Panc1 (cell line): ENCODE results near the gene HABP4. TPM values are rescaled to one million over a fixed set of nuclear protein-coding genes. Genes with fewer than 3 reads are reported as not detected.

Source experiments
- ATAC-seq: fragments of 200-7000 bp; cut with Tn5 transposase; 2 replicates; pipeline ENCODE4 v1.9.1; 2020; ENCODE audit warnings: mild to moderate bottlenecking, moderate library complexity
- BruUV-seq: library from RNA; stranded (reverse); fragments of 400-500 nt; replicated peaks from 2 replicates; lab custom pipeline; 2021; lab: Mats Ljungman, UMichigan
- CTCF ChIA-PET: fragments of 300-600 bp; sonication (Branson Sonifier 250); formaldehyde crosslinking; loops from one replicate; lab custom pipeline; 2022; ENCODE audit warnings: antibody characterized with exemption; lab: Charles Lee
- POLR2A ChIA-PET: fragments of 300-600 bp; sonication (Branson Sonifier 250); formaldehyde crosslinking; loops from one replicate; lab custom pipeline; 2022; ENCODE audit warnings: antibody characterized with exemption; lab: Charles Lee
- DNase-seq: peaks from one replicate; pipeline ENCODE4 v3.0.0-alpha.2; 2010; ENCODE audit warnings: low read depth, low spot score
- H3K27ac ChIP-seq: 2 replicates; pipeline ENCODE4 v1.5.1; 2011; ENCODE audit warnings: mild to moderate bottlenecking, low read length, inconsistent platforms
- H3K27me3 ChIP-seq: fragments of 200-500 bp; sonication (Bioruptor generic); 2 replicates; pipeline ENCODE4 v1.6.0; 2014; ENCODE audit warnings: low read length, inconsistent platforms; ENCODE audit not compliant: control insufficient read depth, insufficient read depth
- H3K36me3 ChIP-seq: fragments of 200-500 bp; sonication (Bioruptor generic); 2 replicates; pipeline ENCODE4 v1.5.1; 2014; ENCODE audit warnings: inconsistent platforms, mild to moderate bottlenecking, low read length, moderate library complexity; ENCODE audit not compliant: control insufficient read depth, insufficient read depth
- H3K4me1 ChIP-seq: 2 replicates; pipeline ENCODE4 v1.5.1; 2011; ENCODE audit warnings: inconsistent platforms, mild to moderate bottlenecking, low read length, moderate library complexity; ENCODE audit not compliant: control insufficient read depth, insufficient read depth
- H3K4me3 ChIP-seq, 2 experiments: 2 replicates each; pipeline ENCODE4 v1.5.1; 2011 to 2012; ENCODE audit warnings: low read depth in 2 of 2, low read length in 2 of 2, mild to moderate bottlenecking in 2 of 2, inconsistent platforms in 1 of 2, moderate library complexity in 1 of 2
- H3K9me3 ChIP-seq: fragments of 200-500 bp; sonication (Bioruptor generic); 2 replicates; pipeline ENCODE4 v1.5.1; 2014; ENCODE audit warnings: low read depth, mild to moderate bottlenecking, inconsistent platforms, low read length, moderate library complexity; ENCODE audit not compliant: control insufficient read depth, insufficient read depth
- POLR2AphosphoS5 ChIP-seq: IDR thresholded peaks from 2 replicates; pipeline ENCODE4 v1.6.1; 2012; ENCODE audit warnings: mild to moderate bottlenecking, low read depth, low read length, moderate library complexity
- SIN3A ChIP-seq: IDR thresholded peaks from 2 replicates; pipeline ENCODE4 v1.6.1; 2012; ENCODE audit warnings: low read depth, mild to moderate bottlenecking, low read length, moderate library complexity, borderline replicate concordance; ENCODE audit not compliant: insufficient read depth
- TCF7L2 ChIP-seq: IDR thresholded peaks from 2 replicates; pipeline ENCODE4 v1.6.1; 2011; ENCODE audit warnings: mild to moderate bottlenecking, low read depth, low read length, inconsistent platforms
- in situ Hi-C: cut with HindIII; loops from 2 replicates; pipeline ENCODE4 v1.10.0; 2016; ENCODE audit warnings: low sequenced_read_pairs, low pct_unique_long_range_greater_than_20kb
- intact Hi-C: fragments of 100-400 bp; cut with micrococcal nuclease; formaldehyde crosslinking; loops from one replicate; pipeline ENCODE4 v1.10.0; 2022; ENCODE audit not compliant: unreplicated experiment
- total RNA-seq: library from RNA; stranded (reverse); gene quantifications from one replicate; pipeline ENCODE4 v1.2.1, GENCODE V29; 2021; ENCODE audit not compliant: unreplicated experiment
- TF ChIP-seq, protein P1 (sequence below), 2 experiments: IDR thresholded peaks; 2 replicates each; pipeline ENCODE4 v1.6.1; 2011 to 2012; ENCODE audit warnings: low read depth in 2 of 2, control low read depth in 1 of 2, low read length in 1 of 2, mild to moderate bottlenecking in 1 of 2, moderate library complexity in 1 of 2; ENCODE audit not compliant: insufficient read depth in 1 of 2
- TF ChIP-seq, protein P2 (sequence below): fragments of 450-650 bp; IDR thresholded peaks from 2 replicates; pipeline ENCODE4 v1.5.1; 2017; ENCODE audit warnings: mild to moderate bottlenecking

HABP4 gene
- total RNA-seq, 1 experiment from 2014 or later: 32.3 TPM

- no peak for TF ChIP-seq SIN3A
- TF ChIP-seq, protein P1, sequence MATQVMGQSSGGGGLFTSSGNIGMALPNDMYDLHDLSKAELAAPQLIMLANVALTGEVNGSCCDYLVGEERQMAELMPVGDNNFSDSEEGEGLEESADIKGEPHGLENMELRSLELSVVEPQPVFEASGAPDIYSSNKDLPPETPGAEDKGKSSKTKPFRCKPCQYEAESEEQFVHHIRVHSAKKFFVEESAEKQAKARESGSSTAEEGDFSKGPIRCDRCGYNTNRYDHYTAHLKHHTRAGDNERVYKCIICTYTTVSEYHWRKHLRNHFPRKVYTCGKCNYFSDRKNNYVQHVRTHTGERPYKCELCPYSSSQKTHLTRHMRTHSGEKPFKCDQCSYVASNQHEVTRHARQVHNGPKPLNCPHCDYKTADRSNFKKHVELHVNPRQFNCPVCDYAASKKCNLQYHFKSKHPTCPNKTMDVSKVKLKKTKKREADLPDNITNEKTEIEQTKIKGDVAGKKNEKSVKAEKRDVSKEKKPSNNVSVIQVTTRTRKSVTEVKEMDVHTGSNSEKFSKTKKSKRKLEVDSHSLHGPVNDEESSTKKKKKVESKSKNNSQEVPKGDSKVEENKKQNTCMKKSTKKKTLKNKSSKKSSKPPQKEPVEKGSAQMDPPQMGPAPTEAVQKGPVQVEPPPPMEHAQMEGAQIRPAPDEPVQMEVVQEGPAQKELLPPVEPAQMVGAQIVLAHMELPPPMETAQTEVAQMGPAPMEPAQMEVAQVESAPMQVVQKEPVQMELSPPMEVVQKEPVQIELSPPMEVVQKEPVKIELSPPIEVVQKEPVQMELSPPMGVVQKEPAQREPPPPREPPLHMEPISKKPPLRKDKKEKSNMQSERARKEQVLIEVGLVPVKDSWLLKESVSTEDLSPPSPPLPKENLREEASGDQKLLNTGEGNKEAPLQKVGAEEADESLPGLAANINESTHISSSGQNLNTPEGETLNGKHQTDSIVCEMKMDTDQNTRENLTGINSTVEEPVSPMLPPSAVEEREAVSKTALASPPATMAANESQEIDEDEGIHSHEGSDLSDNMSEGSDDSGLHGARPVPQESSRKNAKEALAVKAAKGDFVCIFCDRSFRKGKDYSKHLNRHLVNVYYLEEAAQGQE (IDR thresholded peaks at IDR 0.05; ENCODE audit: insufficient read depth in 1 of 2, low read depth in 2 of 2, low read length in 1 of 2): no peak
- TF ChIP-seq POLR2AphosphoS5: no peak
- TF ChIP-seq, protein P2, sequence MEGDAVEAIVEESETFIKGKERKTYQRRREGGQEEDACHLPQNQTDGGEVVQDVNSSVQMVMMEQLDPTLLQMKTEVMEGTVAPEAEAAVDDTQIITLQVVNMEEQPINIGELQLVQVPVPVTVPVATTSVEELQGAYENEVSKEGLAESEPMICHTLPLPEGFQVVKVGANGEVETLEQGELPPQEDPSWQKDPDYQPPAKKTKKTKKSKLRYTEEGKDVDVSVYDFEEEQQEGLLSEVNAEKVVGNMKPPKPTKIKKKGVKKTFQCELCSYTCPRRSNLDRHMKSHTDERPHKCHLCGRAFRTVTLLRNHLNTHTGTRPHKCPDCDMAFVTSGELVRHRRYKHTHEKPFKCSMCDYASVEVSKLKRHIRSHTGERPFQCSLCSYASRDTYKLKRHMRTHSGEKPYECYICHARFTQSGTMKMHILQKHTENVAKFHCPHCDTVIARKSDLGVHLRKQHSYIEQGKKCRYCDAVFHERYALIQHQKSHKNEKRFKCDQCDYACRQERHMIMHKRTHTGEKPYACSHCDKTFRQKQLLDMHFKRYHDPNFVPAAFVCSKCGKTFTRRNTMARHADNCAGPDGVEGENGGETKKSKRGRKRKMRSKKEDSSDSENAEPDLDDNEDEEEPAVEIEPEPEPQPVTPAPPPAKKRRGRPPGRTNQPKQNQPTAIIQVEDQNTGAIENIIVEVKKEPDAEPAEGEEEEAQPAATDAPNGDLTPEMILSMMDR: no peak
- no peak for TF ChIP-seq TCF7L2
- no peak overlapping the region for H3K4me3 ChIP-seq
- H3K27me3 ChIP-seq: no peaks in the 10 kb centered on the region
- CTCF ChIA-PET: no interaction called here
- in situ Hi-C loops (no loop called here), intact Hi-C loops (no loop called here)
- no peak overlapping the region for H3K27ac ChIP-seq
- no peaks in the 10 kb centered on the region for H3K9me3 ChIP-seq
- ATAC-seq (no peak), DNase-seq (no peak)
- POLR2A ChIA-PET: no interaction called here
- no TSS peak for BruUV-seq
- no peaks in the 10 kb centered on the region for H3K36me3 ChIP-seq
- no peaks in the 10 kb centered on the region for H3K4me1 ChIP-seq
Observed at GRCh38 chr9:96509026-96509425, 59.1 kb downstream of the HABP4 start.

GRCh38 chr9:96509848-96510247 lies 59.9 kb downstream of the HABP4 start:
- Histone ChIP-seq H3K27me3 (no peaks in the 10 kb centered on the region), H3K36me3 (no peaks in the 10 kb centered on the region), H3K4me1 (no peaks in the 10 kb centered on the region), H3K9me3 (no peaks in the 10 kb centered on the region), H3K4me3 (no peak overlapping the region), H3K27ac (no peak overlapping the region)
- no TSS peak for BruUV-seq
- intact Hi-C loops: no loop called here
- DNase-seq (no peak), ATAC-seq (no peak)
- TF ChIP-seq, protein P1 (IDR thresholded peaks at IDR 0.05; ENCODE audit: insufficient read depth in 1 of 2, low read depth in 2 of 2, low read length in 1 of 2): no peak
- TF ChIP-seq, protein P2: no peak
- TF ChIP-seq TCF7L2: no peak
- TF ChIP-seq POLR2AphosphoS5: no peak
- TF ChIP-seq SIN3A: no peak
- POLR2A ChIA-PET: no interaction called here
- in situ Hi-C loops: no loop called here
- CTCF ChIA-PET: no interaction called here
